HepG2 (cell line): ENCODE data around the gene KCNIP3. TPM values are rescaled to one million over a fixed set of nuclear protein-coding genes. Genes with fewer than 3 reads are reported as not detected.

Source experiments
- ATM ChIP-seq: fragments of 450-650 bp; IDR thresholded peaks from 2 replicates; pipeline ENCODE4 v1.7.1; 2017; ENCODE audit warnings: mild to moderate bottlenecking, borderline replicate concordance
- CHD2 ChIP-seq: IDR thresholded peaks from 2 replicates; pipeline ENCODE4 v1.6.1; 2011; ENCODE audit warnings: low read depth, low read length, improper control_type of control experiment
- DNMT1 ChIP-seq: sonication (generic); formaldehyde crosslinking; IDR thresholded peaks from 2 replicates; pipeline ENCODE4 v1.5.1; 2020; ENCODE audit warnings: mild to moderate bottlenecking, missing genetic modification reagents
- FOXC1 ChIP-seq: sonication (generic); formaldehyde crosslinking; IDR thresholded peaks from 2 replicates; pipeline ENCODE4 v1.8.0; 2022; ENCODE audit warnings: mild to moderate bottlenecking, missing genetic modification reagents, borderline replicate concordance
- HNF4G ChIP-seq, 2 experiments: sonication (generic) in 1 of 2; formaldehyde crosslinking in 1 of 2; IDR thresholded peaks; 2 replicates each; pipeline versions ENCODE4 v1.4.0 to v1.6.1; 2011 to 2020; ENCODE audit warnings: borderline replicate concordance in 2 of 2, low read depth in 2 of 2, mild to moderate bottlenecking in 2 of 2, low read length in 1 of 2, missing genetic modification reagents in 1 of 2, moderate library complexity in 1 of 2
- HNRNPLL ChIP-seq: fragments of 200-400 bp; formaldehyde crosslinking; IDR thresholded peaks from 2 replicates; pipeline ENCODE4 v1.6.1; 2017; ENCODE audit warnings: mild to moderate bottlenecking, low read depth, low read length; ENCODE audit not compliant: poor library complexity, severe bottlenecking
- KLF6 ChIP-seq: IDR thresholded peaks from 2 replicates; pipeline ENCODE4 v1.8.0; 2016; ENCODE audit warnings: missing biosample characterization, missing genetic modification reagents
- SRY ChIP-seq: sonication (generic); formaldehyde crosslinking; IDR thresholded peaks from 2 replicates; pipeline ENCODE4 v1.8.0; 2022; ENCODE audit warnings: mild to moderate bottlenecking, missing genetic modification reagents
- TARDBP ChIP-seq: sonication (generic); formaldehyde crosslinking; IDR thresholded peaks from 2 replicates; pipeline ENCODE4 v1.8.0; 2022; ENCODE audit warnings: mild to moderate bottlenecking, missing genetic modification reagents
- TCF12 ChIP-seq, 2 experiments: fragments of 450-650 bp in 1 of 2; sonication (generic) in 1 of 2; formaldehyde crosslinking in 1 of 2; IDR thresholded peaks; 2 replicates each; pipeline versions ENCODE4 v1.6.1 to v1.8.0; 2017 to 2022; ENCODE audit warnings: antibody characterized with exemption in 1 of 2, mild to moderate bottlenecking in 1 of 2, missing genetic modification reagents in 1 of 2, moderate library complexity in 1 of 2
- ZBTB21 ChIP-seq: sonication (generic); formaldehyde crosslinking; IDR thresholded peaks from 2 replicates; pipeline ENCODE4 v1.4.0; 2020; ENCODE audit warnings: missing genetic modification reagents
- ZC3H4 ChIP-seq: sonication (generic); formaldehyde crosslinking; IDR thresholded peaks from 2 replicates; pipeline ENCODE4 v1.4.0; 2020; ENCODE audit warnings: missing genetic modification reagents, borderline replicate concordance
- ZNF160 ChIP-seq: sonication (generic); formaldehyde crosslinking; IDR thresholded peaks from 2 replicates; pipeline ENCODE4 v1.8.0; 2022; ENCODE audit warnings: mild to moderate bottlenecking, inconsistent platforms, missing genetic modification reagents
- ZNF337 ChIP-seq: sonication (generic); formaldehyde crosslinking; IDR thresholded peaks from 2 replicates; pipeline ENCODE4 v1.5.1; 2020; ENCODE audit warnings: missing genetic modification reagents, low read depth, mild to moderate bottlenecking, borderline replicate concordance
- ZNF709 ChIP-seq: sonication (generic); formaldehyde crosslinking; IDR thresholded peaks from 2 replicates; pipeline ENCODE4 v1.5.0; 2020; ENCODE audit warnings: mild to moderate bottlenecking, missing genetic modification reagents
- ZNF788 ChIP-seq: sonication (generic); formaldehyde crosslinking; IDR thresholded peaks from 2 replicates; pipeline ENCODE4 v1.5.0; 2020; ENCODE audit warnings: mild to moderate bottlenecking, missing genetic modification reagents, borderline replicate concordance
- polyA plus RNA-seq, 8 experiments: library from polyadenylated mRNA; depleted of rRNA in 3 of 8; stranded (reverse) in 7 of 8; unstranded in 1 of 8; fragments of >200 nt; fragmentation: Illumina TruSeq in 4 of 8; extraction: Trizol in 4 of 8; gene quantifications; 2 replicates each; pipeline versions ENCODE4 v1.2.1 to v1.2.3, GENCODE V29; 2011 to 2016; ENCODE audit warnings: low read depth in 4 of 8, missing spikeins in 1 of 8, mixed read lengths in 1 of 8; ENCODE audit not compliant: insufficient read depth in 1 of 8
- total RNA-seq, 5 experiments: library from RNA; depleted of rRNA; stranded (reverse); fragments of >200 nt; fragmentation: Illumina TruSeq; extraction: Trizol; gene quantifications; 2 replicates each; pipeline ENCODE4 v1.2.3, GENCODE V29; 2016; ENCODE audit warnings: low read depth in 1 of 5
- TF ChIP-seq, protein P1 (sequence below): sonication (generic); formaldehyde crosslinking; IDR thresholded peaks from 2 replicates; pipeline ENCODE4 v1.5.1; 2020; ENCODE audit warnings: mild to moderate bottlenecking, missing genetic modification reagents, borderline replicate concordance

Gene KCNIP3
- total and polyA plus RNA-seq, 2 of the 13 experiments (the other 11 are each of a cell fraction or from before 2014, with no cell fraction given) = not detected

DNA sequence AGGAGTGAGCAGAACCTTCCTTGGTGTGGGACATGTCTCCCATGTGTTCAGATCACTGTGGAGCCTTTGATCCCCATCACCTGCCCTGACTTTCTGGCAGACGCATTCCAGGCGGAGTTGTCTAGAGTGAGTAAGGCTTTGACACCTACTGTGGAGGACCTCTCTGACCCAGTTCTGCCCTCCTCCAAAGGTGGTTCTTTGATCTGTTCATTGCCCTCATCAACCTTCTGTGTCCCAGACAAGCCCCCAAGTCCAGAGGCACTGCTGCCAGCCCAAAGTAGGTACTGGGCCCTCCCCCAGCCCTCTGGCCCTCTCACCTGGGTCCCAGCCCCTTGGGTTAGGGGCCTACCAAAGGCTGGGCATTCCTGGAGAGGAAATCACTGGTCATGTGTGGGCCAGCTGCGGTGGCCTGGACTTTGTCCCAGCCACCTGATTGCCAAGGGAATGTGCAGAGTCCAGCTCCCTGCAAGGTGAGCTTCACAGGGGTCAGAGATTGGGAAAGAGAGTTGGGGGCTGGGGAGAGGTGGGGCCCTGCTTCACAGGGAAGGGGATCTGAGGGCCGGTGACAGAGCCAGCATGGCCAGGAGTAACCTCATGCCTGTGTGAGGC is 93.2 kb downstream of the KCNIP3 start (continued):
- TF ChIP-seq ZNF337 = 0 out of 2 replicates have a peak, but pooled peaks have one; percentile 51
- TF ChIP-seq HNF4G (IDR thresholded peaks at IDR 0.05; ENCODE audit: borderline replicate concordance, low read depth, low read length) = peak; percentile 99
- peak; percentile 91 for TF ChIP-seq HNF4G (CRISPR knock-in tag; IDR thresholded peaks at IDR 0.05; ENCODE audit: borderline replicate concordance, low read depth)
- no peak for TF ChIP-seq TCF12 (IDR thresholded peaks at IDR 0.05)
- peak; percentile 91; the same call in 1 of the 2 replicates for TF ChIP-seq TCF12 (CRISPR knock-in tag; IDR thresholded peaks at IDR 0.05)
- TF ChIP-seq ZNF788 (CRISPR knock-in tag) = peak; percentile 86; the same call in 1 of the 2 replicates
- TF ChIP-seq TARDBP = peak; percentile 89
- TF ChIP-seq ZNF160 = no peak
- 0 out of 2 replicates have a peak, but pooled peaks have one; percentile 35 for TF ChIP-seq FOXC1 (CRISPR knock-in tag)
- peak; percentile 77; the same call in 1 of the 2 replicates for TF ChIP-seq CHD2
- TF ChIP-seq KLF6 (CRISPR knock-in tag) = peak; percentile 32; the same call in 1 of the 2 replicates
- TF ChIP-seq ATM = no peak
- TF ChIP-seq, protein P1, sequence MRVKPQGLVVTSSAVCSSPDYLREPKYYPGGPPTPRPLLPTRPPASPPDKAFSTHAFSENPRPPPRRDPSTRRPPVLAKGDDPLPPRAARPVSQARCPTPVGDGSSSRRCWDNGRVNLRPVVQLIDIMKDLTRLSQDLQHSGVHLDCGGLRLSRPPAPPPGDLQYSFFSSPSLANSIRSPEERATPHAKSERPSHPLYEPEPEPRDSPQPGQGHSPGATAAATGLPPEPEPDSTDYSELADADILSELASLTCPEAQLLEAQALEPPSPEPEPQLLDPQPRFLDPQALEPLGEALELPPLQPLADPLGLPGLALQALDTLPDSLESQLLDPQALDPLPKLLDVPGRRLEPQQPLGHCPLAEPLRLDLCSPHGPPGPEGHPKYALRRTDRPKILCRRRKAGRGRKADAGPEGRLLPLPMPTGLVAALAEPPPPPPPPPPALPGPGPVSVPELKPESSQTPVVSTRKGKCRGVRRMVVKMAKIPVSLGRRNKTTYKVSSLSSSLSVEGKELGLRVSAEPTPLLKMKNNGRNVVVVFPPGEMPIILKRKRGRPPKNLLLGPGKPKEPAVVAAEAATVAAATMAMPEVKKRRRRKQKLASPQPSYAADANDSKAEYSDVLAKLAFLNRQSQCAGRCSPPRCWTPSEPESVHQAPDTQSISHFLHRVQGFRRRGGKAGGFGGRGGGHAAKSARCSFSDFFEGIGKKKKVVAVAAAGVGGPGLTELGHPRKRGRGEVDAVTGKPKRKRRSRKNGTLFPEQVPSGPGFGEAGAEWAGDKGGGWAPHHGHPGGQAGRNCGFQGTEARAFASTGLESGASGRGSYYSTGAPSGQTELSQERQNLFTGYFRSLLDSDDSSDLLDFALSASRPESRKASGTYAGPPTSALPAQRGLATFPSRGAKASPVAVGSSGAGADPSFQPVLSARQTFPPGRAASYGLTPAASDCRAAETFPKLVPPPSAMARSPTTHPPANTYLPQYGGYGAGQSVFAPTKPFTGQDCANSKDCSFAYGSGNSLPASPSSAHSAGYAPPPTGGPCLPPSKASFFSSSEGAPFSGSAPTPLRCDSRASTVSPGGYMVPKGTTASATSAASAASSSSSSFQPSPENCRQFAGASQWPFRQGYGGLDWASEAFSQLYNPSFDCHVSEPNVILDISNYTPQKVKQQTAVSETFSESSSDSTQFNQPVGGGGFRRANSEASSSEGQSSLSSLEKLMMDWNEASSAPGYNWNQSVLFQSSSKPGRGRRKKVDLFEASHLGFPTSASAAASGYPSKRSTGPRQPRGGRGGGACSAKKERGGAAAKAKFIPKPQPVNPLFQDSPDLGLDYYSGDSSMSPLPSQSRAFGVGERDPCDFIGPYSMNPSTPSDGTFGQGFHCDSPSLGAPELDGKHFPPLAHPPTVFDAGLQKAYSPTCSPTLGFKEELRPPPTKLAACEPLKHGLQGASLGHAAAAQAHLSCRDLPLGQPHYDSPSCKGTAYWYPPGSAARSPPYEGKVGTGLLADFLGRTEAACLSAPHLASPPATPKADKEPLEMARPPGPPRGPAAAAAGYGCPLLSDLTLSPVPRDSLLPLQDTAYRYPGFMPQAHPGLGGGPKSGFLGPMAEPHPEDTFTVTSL (CRISPR knock-in tag) = peak; percentile 57; the same call in 1 of the 2 replicates
- peak; percentile 29; the same call in 1 of the 2 replicates for TF ChIP-seq DNMT1 (CRISPR knock-in tag)
- TF ChIP-seq ZBTB21 (CRISPR knock-in tag) = no peak
- TF ChIP-seq SRY = no peak
- TF ChIP-seq ZC3H4 (CRISPR knock-in tag) = no peak
- 0 out of 2 replicates have a peak, but pooled peaks have one; percentile 58 for TF ChIP-seq ZNF709
- TF ChIP-seq HNRNPLL = no peak
